HUES64 (cell line): Measurements from ENCODE around the gene BDH1.
A peak's percentile ranks its signal among the peaks of the same experiment; 100 is the strongest.

ENCODE experiments used
- H3K27ac ChIP-seq: 2 replicates; pipeline ENCODE4 v1.7.0; 2013; ENCODE audit warnings: low read depth, low read length, inconsistent platforms
- H3K27me3 ChIP-seq: 2 replicates; pipeline ENCODE4 v1.6.1; 2013; ENCODE audit warnings: mild to moderate bottlenecking, low read length; ENCODE audit not compliant: insufficient read depth
- H3K36me3 ChIP-seq: 2 replicates; pipeline ENCODE4 v1.6.1; 2013; ENCODE audit warnings: mild to moderate bottlenecking, low read length; ENCODE audit not compliant: insufficient read depth
- H3K4me1 ChIP-seq: 2 replicates; pipeline ENCODE4 v1.6.1; 2013; ENCODE audit warnings: mild to moderate bottlenecking, low read length, moderate library complexity; ENCODE audit not compliant: insufficient read depth
- H3K4me3 ChIP-seq: 2 replicates; pipeline ENCODE4 v1.5.1; 2013; ENCODE audit warnings: mild to moderate bottlenecking, low read length, moderate library complexity
- H3K9ac ChIP-seq: 2 replicates; pipeline ENCODE4 v1.6.1; 2013; ENCODE audit warnings: mild to moderate bottlenecking, low read depth, low read length
- H3K9me3 ChIP-seq: 2 replicates; pipeline ENCODE4 v1.6.1; 2013; ENCODE audit warnings: low read depth, low read length; ENCODE audit not compliant: insufficient read depth
- WGBS: fragments of 150-250, 120-280 bp; methylation state at CpG from one replicate; pipeline ENCODE4 v1.1.7; 2013; ENCODE audit warnings: missing lambda C conversion rate; 5-methylcytosine and 5-hydroxymethylcytosine counted together

BDH1 gene

DNA sequence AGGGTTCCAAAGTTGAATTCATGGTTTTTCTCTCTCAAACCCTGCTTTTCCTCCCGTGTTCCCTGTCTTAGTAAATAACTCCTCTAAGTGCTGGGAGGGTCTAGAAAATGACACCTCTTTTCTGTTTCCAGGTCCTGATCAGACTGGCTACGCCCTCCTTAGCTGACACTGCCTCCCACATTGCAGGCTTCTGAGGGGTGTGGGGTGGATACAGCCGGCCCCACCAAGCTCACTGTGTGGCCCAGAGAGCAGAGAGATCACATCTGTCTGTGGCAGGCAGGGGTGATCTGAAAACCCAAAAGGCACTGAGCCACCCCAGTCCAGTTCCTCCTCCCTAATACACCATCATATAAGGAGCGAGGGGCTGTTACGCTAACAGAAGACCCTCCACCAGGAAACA, 62.7 kb downstream of the BDH1 start:
- WGBS, result 87% methylated on average over 3 of the region's 5 CpGs
- Histone ChIP-seq H3K9me3 (no peaks in the 10 kb centered on the region), H3K4me3 (no peak overlapping the region), H3K9ac (no peak overlapping the region), H3K4me1 (peaks cover under 1% of the 10 kb centered on the region; the same call in 1 of the 2 replicates), H3K27me3 (no peaks in the 10 kb centered on the region), H3K36me3 (no peaks in the 10 kb centered on the region), H3K27ac (no peak overlapping the region)

DNA sequence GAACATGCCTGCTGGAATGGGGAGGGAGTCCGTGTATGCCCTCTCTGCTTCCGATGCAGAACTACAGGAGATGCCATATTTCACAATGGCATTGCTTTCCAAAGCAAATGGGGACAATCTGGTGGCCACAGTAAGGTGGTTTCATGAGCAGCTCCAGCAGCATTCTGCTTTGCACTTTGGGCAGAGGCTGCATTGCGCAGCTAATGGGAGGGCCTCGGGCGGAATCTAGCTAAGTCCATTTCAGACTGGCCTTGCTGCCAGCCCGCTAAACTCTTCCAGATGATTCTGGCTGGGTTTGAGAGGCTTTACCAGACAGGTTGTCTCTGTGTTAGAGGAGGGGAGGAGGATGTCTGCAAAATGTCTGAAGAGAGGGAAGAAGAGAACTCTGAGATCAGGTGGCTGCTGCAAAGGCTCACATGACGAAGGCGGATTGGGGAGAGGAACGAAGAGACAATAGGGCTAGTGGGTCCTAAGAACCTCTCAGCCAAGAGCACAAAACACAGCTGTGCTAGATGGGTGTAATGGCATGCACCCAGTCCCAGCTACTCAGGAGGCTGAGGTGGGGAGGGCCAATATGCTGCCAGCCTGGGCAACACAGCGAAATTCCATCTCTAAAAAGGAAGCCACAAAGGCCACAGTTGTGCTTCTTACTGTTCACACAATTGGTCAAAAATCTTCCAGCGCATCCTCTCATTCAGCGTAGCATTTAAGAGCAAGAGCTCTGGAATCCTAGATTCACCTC, 63.7 kb downstream of the BDH1 start:
- Histone ChIP-seq H3K4me3 (no peak overlapping the region), H3K27me3 (no peaks in the 10 kb centered on the region)
- WGBS, result 93% methylated on average over 12 of the region's 12 CpGs

DNA sequence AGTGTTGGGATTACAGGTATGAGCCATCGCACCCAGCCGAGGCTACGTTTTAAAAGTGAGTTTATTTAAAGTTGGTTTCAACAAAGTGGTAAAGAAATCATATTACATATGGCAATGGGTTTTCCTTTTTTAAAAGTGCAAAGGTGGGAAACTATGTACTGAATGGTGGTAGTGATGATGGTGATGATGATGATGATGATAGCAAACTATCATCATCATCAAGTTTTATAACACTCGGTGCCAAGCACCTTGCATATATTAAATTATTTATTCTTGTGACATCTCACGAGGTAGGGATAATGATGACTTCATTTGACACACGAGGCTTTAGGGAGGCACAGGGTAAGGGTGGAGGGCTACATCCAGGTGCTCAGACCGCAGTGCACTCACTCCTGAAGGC, 64.3 kb downstream of the BDH1 start:
- H3K27me3 ChIP-seq, result no peaks in the 10 kb centered on the region
- no peak overlapping the region for H3K27ac ChIP-seq
- H3K4me3 ChIP-seq, result no peak overlapping the region
- no peaks in the 10 kb centered on the region for H3K36me3 ChIP-seq
- 84% methylated on average over 6 of the region's 7 CpGs for WGBS
- no peaks in the 10 kb centered on the region for H3K9me3 ChIP-seq
- H3K4me1 ChIP-seq, result peaks cover 6% of the 10 kb centered on the region; the same call in 1 of the 2 replicates
- H3K9ac ChIP-seq, result no peak overlapping the region

More for the DNA sequence above, 63.7 kb downstream of the BDH1 start:
- Histone ChIP-seq H3K4me1 (peaks cover 6% of the 10 kb centered on the region; the same call in 1 of the 2 replicates), H3K9me3 (no peaks in the 10 kb centered on the region), H3K36me3 (no peaks in the 10 kb centered on the region), H3K27ac (no peak overlapping the region), H3K9ac (no peak overlapping the region)

- Histone ChIP-seq H3K9me3 (no peaks in the 10 kb centered on the region), H3K27me3 (no peaks in the 10 kb centered on the region), H3K4me1 (peaks cover 6% of the 10 kb centered on the region; the same call in 1 of the 2 replicates), H3K36me3 (no peaks in the 10 kb centered on the region), H3K27ac (no peak overlapping the region), H3K9ac (no peak overlapping the region), H3K4me3 (no peak overlapping the region)
- 85% methylated on average over 13 of the region's 13 CpGs for WGBS
These were observed 65.4 kb downstream of the BDH1 start for GRCh38 chr3:197490098-197491058.

DNA sequence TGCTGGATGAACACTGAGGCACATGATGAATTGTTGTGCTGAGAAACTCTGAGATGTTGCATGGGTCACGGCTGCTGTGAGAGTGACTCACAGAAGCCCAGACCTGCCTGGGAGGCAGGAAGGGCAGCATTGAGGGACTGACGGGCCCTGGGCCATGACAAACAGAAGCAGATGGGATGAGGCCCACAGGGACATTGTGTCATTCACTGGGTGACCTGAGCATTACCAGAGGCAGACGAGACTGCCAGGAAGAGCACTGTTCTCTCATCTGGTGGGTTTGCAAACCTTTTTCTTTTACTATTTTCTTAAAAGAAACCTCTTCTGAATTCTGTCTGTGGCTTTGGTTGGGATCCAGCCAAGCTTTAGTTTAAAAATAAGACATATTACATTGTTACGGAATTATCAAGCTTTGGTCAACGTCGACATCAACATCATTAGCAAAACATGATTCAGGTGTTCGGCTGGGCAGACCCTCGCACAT, 67.8 kb downstream of the BDH1 start:
- 86% methylated on average over 8 of the region's 8 CpGs for WGBS
- no peaks in the 10 kb centered on the region for H3K9me3 ChIP-seq
- no peak overlapping the region for H3K27ac ChIP-seq
- no peaks in the 10 kb centered on the region for H3K36me3 ChIP-seq
- H3K9ac ChIP-seq, result no peak overlapping the region
- H3K4me3 ChIP-seq, result no peak overlapping the region
- no peaks in the 10 kb centered on the region for H3K27me3 ChIP-seq
- peaks cover 8% of the 10 kb centered on the region; the same call in 1 of the 2 replicates for H3K4me1 ChIP-seq

DNA sequence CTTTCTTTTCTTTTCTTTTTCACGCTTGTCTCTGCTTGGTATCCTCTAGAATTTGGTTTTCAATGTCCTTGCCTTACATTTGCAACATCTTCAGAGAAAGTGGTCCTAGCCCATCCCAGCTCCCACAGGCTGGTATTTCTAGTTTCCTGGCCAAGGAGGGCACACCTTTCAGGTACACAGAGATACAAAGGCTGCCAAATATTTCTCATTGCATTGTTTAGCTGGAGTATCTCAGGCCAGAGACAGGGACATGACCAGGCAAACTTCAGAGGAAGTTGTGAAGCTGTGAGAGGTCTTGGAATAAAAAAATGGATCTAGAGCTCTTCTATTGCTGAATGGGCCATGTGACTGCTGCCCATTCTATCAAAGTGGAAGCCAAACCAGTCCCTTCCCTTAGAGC, 68.9 kb downstream of the BDH1 start:
- WGBS, result 91% methylated on average over 1 of the region's 1 CpG
- Histone ChIP-seq H3K9ac (no peak overlapping the region), H3K4me3 (no peak overlapping the region), H3K36me3 (no peaks in the 10 kb centered on the region), H3K27ac (no peak overlapping the region), H3K9me3 (no peaks in the 10 kb centered on the region), H3K27me3 (no peaks in the 10 kb centered on the region), H3K4me1 (peaks cover 18% of the 10 kb centered on the region)

DNA sequence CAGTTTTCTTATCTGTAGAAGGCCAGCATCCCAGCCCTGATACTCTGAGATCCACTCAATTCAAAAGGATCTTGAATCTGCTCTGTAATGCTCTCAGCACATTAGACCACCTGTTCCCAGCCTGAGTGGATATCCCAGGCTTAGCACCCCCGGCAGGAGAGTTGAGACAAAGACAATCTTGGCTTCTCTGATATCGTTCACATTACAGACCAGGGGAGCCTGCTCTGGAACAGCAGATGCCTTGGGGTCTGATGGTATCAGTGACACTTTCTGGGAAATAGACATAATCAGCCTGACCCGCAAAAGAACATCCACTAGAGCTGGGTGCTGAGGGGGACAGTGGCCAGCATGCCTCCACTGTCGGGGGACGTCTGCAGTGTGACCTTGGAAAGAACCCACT, 70.6 kb downstream of the BDH1 start:
- H3K4me3 ChIP-seq, result no peak overlapping the region
- 92% methylated on average over 5 of the region's 5 CpGs for WGBS
- no peaks in the 10 kb centered on the region for H3K36me3 ChIP-seq
- no peak overlapping the region for H3K9ac ChIP-seq
- no peak overlapping the region for H3K27ac ChIP-seq
- no peaks in the 10 kb centered on the region for H3K9me3 ChIP-seq
- H3K27me3 ChIP-seq, result no peaks in the 10 kb centered on the region
- H3K4me1 ChIP-seq, result peaks cover 27% of the 10 kb centered on the region

DNA sequence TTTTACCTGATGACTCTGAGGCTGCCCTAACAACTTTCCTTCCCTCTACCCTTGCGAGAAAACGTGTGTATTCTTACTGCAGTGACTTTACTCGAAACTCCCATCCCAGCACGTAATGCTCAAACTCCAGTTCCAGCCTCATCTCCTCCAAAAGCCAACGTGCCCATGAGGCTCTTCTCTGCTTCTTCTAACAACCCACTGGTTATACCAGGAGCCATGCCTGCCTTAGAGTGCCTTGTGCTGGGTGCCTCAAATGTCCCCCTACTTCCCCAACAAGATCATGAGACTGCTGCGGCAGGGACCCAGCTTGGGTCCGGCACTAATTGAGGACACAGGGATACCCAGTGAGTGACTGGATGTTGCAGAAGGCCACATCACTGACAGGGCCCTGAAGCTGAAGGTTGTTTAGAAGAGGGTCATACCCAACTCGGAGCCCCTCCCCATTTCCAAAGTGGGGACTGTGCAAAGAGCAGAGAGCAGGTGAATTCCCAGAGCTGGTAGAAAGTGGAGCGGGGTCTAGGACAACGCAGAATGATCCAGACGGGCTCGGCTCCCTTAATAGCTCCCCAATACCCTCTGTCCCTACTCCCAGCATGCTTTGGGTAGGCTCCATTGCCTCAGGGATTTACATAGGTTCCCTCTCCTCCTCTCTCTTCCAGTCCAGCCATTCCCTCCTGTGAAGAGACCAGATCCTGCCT, 71.4 kb downstream of the BDH1 start:
- 85% methylated on average over 12 of the region's 12 CpGs for WGBS
- Histone ChIP-seq H3K27me3 (no peaks in the 10 kb centered on the region), H3K9me3 (no peaks in the 10 kb centered on the region), H3K4me1 (peaks cover 27% of the 10 kb centered on the region), H3K9ac (no peak overlapping the region), H3K4me3 (no peak overlapping the region), H3K27ac (no peak overlapping the region), H3K36me3 (no peaks in the 10 kb centered on the region)

DNA sequence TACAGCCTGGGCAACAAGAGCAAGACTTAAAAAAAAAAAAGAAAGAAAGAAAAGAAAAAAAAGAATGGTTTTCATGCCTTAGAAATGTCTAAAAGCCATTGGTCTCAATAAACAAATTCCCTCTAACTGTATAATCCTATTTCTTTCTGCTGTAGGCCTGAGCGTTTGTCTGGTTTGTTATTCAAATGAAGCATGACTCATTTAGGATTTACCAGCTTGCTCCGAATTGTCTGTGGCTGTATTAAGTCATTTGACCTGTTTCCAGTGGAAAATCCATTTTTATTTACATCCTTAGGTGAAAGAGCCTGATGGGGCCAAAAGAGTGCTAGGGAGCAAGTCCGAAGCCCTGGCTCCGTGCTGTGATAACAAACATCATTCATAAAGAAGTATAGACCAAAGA, 73.8 kb downstream of the BDH1 start:
- no peaks in the 10 kb centered on the region for H3K9me3 ChIP-seq
- no peak overlapping the region for H3K9ac ChIP-seq
- peak overlapping the region; percentile 71 for H3K27ac ChIP-seq
- H3K4me1 ChIP-seq, result peaks cover 27% of the 10 kb centered on the region
- WGBS, result 25% methylated on average over 4 of the region's 4 CpGs
- no peaks in the 10 kb centered on the region for H3K36me3 ChIP-seq
- H3K27me3 ChIP-seq, result no peaks in the 10 kb centered on the region
- no peak overlapping the region for H3K4me3 ChIP-seq

- Histone ChIP-seq H3K27me3 (no peaks in the 10 kb centered on the region), H3K4me1 (peaks cover 27% of the 10 kb centered on the region), H3K36me3 (no peaks in the 10 kb centered on the region), H3K9ac (no peak overlapping the region), H3K9me3 (no peaks in the 10 kb centered on the region), H3K27ac (no peak overlapping the region), H3K4me3 (no peak overlapping the region)
- WGBS, result 94% methylated on average over 3 of the region's 3 CpGs
These were observed 75.4 kb downstream of the BDH1 start for GRCh38 chr3:197480320-197480719.
